HG02610 (cell line): Measurements from ENCODE around the gene NPIPA1.
"Not testable (repeated sequence)": the region's sequence is repeated elsewhere in the genome, so short reads cannot be mapped to it uniquely, and the experiment has no call there.

Experiments
- ATAC-seq: cut with Tn5 transposase; IDR thresholded peaks from one replicate; pipeline ENCODE4 v1.9.1; 2021; ENCODE audit warnings: mild to moderate bottlenecking, moderate library complexity; ENCODE audit not compliant: unreplicated experiment

NPIPA1 gene

GRCh38 chr16:14929176-14929575 lies 8.1 kb upstream of the NPIPA1 start:
- ATAC-seq: not testable (repeated sequence)

GRCh38 chr16:14930246-14930645 lies 7.0 kb upstream of the NPIPA1 start:
- ATAC-seq: not testable (repeated sequence)

GRCh38 chr16:14930971-14931370 lies 6.3 kb upstream of the NPIPA1 start:
- not testable (repeated sequence) for ATAC-seq

GRCh38 chr16:14932581-14933375 lies 4.5 kb upstream of the NPIPA1 start:
- ATAC-seq: not testable (repeated sequence)

- not testable (repeated sequence) for ATAC-seq
Measured at GRCh38 chr16:14937994-14938393, 751 bp downstream of the NPIPA1 start.

- not testable (repeated sequence) for ATAC-seq
Measured at GRCh38 chr16:14942686-14943085, 5.4 kb downstream of the NPIPA1 start.

- no peak for ATAC-seq
Measured at GRCh38 chr16:14955546-14956231, 18.4 kb downstream of the NPIPA1 start.

- ATAC-seq: no peak
Measured at GRCh38 chr16:14957576-14958322, 20.5 kb downstream of the NPIPA1 start.

GRCh38 chr16:14958323-14958600 lies 21.0 kb downstream of the NPIPA1 start:
- no peak for ATAC-seq

- ATAC-seq: no peak
Measured at GRCh38 chr16:14958970-14959369, 21.7 kb downstream of the NPIPA1 start.

- ATAC-seq: no peak
Measured at GRCh38 chr16:14961405-14962186, 24.4 kb downstream of the NPIPA1 start.

- no peak for ATAC-seq
Measured at GRCh38 chr16:14963281-14964173, 26.3 kb downstream of the NPIPA1 start.

GRCh38 chr16:14965328-14965727 lies 28.1 kb downstream of the NPIPA1 start:
- ATAC-seq: no peak

GRCh38 chr16:14969795-14970194 lies 32.6 kb downstream of the NPIPA1 start:
- not testable (repeated sequence) for ATAC-seq

- ATAC-seq: not testable (repeated sequence)
Measured at GRCh38 chr16:14971621-14972228, 34.5 kb downstream of the NPIPA1 start.

- ATAC-seq: not testable (repeated sequence)
Measured at GRCh38 chr16:14973785-14974322, 36.6 kb downstream of the NPIPA1 start.

- ATAC-seq: not testable (repeated sequence)
Measured at GRCh38 chr16:14974331-14974655, 37.0 kb downstream of the NPIPA1 start.

GRCh38 chr16:14974656-14975417 lies 37.6 kb downstream of the NPIPA1 start, which contains the start of gene PDXDC1:
Gene PDXDC1 (plus strand): TSS chr16:14975026. CDS start chr16:14975200, 174 bp downstream.
- peak; percentile 90 for ATAC-seq
